Thymus (tissue), 11 donors: ENCODE results near the gene AQP6. TPM values are rescaled to one million over a fixed set of nuclear protein-coding genes. Genes with fewer than 3 reads are reported as not detected.

Experiments
- DNase-seq, 9 donors: peaks; one replicate each; pipeline ENCODE4 v3.0.0-alpha.2; 2013; ENCODE audit warnings: low spot score in 9 of 9, low read depth in 6 of 9, missing footprints in 1 of 9
- H3K27ac ChIP-seq, 2 donors: one replicate each; pipeline ENCODE4 v1.5.1; 2013; ENCODE audit warnings: control low read depth in 1 of 2, low read depth in 1 of 2, low read length in 1 of 2, mild to moderate bottlenecking in 1 of 2, moderate library complexity in 1 of 2
- H3K27me3 ChIP-seq, 2 donors: one replicate each; pipeline ENCODE4 v1.5.1; 2013; ENCODE audit warnings: low read length in 1 of 2; ENCODE audit not compliant: control insufficient read depth in 2 of 2, insufficient read depth in 1 of 2
- H3K36me3 ChIP-seq, 2 donors: one replicate each; pipeline ENCODE4 v1.5.1; 2013; ENCODE audit warnings: low read length in 1 of 2, mild to moderate bottlenecking in 1 of 2, moderate library complexity in 1 of 2; ENCODE audit not compliant: control insufficient read depth in 2 of 2, insufficient read depth in 2 of 2
- H3K4me1 ChIP-seq, 2 donors: one replicate each; pipeline ENCODE4 v1.5.1; 2013; ENCODE audit warnings: low read length in 2 of 2; ENCODE audit not compliant: control insufficient read depth in 2 of 2, insufficient read depth in 2 of 2
- H3K4me3 ChIP-seq, 2 donors: one replicate each; pipeline ENCODE4 v1.5.1; 2013; ENCODE audit warnings: low read length in 2 of 2, control low read depth in 1 of 2, mild to moderate bottlenecking in 1 of 2
- H3K9me3 ChIP-seq, 2 donors: one replicate each; pipeline ENCODE4 v1.5.1; 2013; ENCODE audit warnings: low read length in 1 of 2, mild to moderate bottlenecking in 1 of 2; ENCODE audit not compliant: control insufficient read depth in 2 of 2, insufficient read depth in 1 of 2
- WGBS: extraction: QIAGEN DNeasy Blood & Tissue Kit; methylation state at CpG from one replicate; pipeline ENCODE4 v1.1.7; 2013; 5-methylcytosine and 5-hydroxymethylcytosine counted together
- polyA plus RNA-seq: library from polyadenylated mRNA; stranded (reverse); fragments of 200-250 nt; gene quantifications from one replicate; pipeline ENCODE4 v1.2.3, GENCODE V29; 2013
- total RNA-seq: library from RNA; stranded (reverse); fragments of 120-200 nt; gene quantifications from one replicate; pipeline ENCODE4 v1.2.4, GENCODE V29; 2013
- donor health status: healthy.

Gene AQP6
- total and polyA plus RNA-seq, 2 donors: under 0.01 TPM; not detected in 1

DNA sequence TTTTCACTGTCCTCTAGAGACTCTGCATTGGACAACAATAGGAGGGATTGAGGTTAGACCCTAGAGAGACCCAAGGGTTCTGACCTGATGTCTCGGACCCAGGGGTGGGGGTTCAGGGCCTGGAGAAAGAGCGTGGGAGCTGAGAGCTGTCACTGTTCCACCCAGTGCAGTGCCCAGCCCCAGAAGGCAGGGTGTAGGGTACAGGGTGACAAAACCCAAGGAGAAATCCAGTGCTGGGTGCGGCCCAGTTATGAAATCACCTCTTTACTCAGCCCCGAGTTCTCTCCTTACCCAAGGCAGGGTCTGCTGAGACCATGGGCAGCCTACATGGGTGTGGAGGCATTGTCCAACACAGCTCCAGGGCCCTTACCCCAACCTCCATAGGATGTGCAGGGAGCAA lies 19.6 kb upstream of the AQP6 start:
- WGBS: 90% methylated on average over 4 of the region's 4 CpGs
- Histone ChIP-seq H3K4me1 (no peaks in the 10 kb centered on the region), H3K4me3 (no peak overlapping the region), H3K9me3 (no peaks in the 10 kb centered on the region), H3K27me3 (peaks cover 40 to 92% of the 10 kb centered on the region in 2 donors), H3K27ac (no peak overlapping the region), H3K36me3 (no peaks in the 10 kb centered on the region)
- no peak for DNase-seq

DNA sequence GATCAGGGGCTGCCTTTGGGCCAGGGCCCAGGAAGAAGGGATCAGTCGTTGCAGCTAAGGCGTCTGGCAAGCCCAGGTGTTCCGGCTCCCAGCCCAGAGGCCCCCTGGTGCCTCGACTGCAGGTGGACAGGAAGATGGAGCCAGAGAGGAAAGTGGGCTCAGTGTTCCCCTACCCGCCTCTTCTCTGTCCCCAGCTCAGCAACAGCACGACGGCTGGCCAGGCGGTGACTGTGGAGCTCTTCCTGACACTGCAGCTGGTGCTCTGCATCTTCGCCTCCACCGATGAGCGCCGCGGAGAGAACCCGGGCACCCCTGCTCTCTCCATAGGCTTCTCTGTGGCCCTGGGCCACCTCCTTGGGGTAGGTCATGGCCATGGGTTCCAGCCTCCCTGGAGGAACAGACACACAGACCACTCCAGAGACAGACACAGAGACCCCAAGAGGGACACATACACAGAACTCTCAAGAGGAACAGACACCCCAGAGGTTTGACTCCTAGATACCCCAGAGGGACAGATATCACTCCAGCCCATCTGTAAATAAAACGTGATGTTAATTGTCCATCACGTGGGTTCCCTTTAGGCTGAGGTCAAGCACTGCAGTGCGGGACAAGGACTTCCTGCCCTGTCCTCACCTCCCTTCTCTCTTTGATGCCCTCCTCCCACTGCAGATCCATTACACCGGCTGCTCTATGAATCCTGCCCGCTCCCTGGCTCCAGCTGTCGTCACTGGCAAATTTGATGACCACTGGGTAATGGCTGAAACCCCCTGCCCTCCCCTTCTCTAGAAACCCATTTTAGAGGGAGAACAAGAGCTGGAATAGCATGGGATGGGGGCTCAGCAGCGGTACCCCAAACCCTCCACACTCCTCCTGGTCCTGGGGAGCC lies 18.5 kb upstream of the AQP6 start:
- WGBS: 70% methylated on average over 21 of the region's 21 CpGs
- no peak overlapping the region for H3K4me3 ChIP-seq
- DNase-seq: no peak
- H3K9me3 ChIP-seq: no peaks in the 10 kb centered on the region
- peaks cover 48 to 99% of the 10 kb centered on the region in 2 donors for H3K27me3 ChIP-seq
- no peak overlapping the region for H3K27ac ChIP-seq
- H3K36me3 ChIP-seq: no peaks in the 10 kb centered on the region
- H3K4me1 ChIP-seq: no peaks in the 10 kb centered on the region

DNA sequence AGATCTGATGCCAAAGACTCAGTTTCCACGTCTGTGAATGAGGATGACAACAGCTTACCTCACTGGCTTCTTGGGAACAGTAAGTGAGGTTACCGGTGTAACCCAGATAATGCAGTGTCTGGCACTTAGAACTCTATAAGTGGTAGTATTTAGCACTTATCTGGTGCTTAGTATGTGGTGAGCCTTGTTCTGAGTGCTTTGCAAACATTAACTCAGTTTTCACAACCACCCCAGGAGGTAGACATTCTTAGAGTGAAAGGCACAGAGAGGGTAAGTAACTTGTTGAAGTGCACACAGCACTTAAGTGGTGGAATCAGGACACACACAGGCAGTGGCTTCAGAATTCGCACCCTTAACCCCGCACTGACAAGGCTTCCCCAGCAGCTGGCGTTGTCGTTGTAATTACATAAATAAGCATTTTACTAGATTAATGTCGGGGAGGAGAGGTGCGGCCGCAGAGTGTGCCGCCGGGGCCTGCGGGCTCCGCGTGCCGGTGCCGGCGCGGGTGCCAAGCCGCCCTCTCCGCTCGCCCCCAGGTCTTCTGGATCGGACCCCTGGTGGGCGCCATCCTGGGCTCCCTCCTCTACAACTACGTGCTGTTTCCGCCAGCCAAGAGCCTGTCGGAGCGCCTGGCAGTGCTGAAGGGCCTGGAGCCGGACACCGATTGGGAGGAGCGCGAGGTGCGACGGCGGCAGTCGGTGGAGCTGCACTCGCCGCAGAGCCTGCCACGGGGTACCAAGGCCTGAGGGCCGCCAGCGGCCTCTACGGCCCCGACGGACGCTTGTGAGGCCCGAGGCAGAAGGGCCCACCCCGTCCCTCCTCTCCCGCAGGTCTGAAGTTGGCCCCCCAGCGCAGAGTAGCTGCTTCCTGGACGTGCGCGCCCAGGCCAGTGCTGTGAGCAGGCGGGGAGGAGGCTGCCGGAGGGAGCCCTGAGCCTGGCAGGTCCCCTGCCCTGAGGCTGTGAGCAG lies 17.6 kb upstream of the AQP6 start:
- H3K4me1 ChIP-seq: peaks cover 3 to 8% of the 10 kb centered on the region in 2 donors
- H3K27me3 ChIP-seq: peaks cover 54 to 99% of the 10 kb centered on the region in 2 donors
- no peak overlapping the region for H3K27ac ChIP-seq
- DNase-seq: no peak
- WGBS: 19% methylated on average over 53 of the region's 53 CpGs
- H3K9me3 ChIP-seq: no peaks in the 10 kb centered on the region
- H3K4me3 ChIP-seq: no peak overlapping the region
- H3K36me3 ChIP-seq: no peaks in the 10 kb centered on the region

DNA sequence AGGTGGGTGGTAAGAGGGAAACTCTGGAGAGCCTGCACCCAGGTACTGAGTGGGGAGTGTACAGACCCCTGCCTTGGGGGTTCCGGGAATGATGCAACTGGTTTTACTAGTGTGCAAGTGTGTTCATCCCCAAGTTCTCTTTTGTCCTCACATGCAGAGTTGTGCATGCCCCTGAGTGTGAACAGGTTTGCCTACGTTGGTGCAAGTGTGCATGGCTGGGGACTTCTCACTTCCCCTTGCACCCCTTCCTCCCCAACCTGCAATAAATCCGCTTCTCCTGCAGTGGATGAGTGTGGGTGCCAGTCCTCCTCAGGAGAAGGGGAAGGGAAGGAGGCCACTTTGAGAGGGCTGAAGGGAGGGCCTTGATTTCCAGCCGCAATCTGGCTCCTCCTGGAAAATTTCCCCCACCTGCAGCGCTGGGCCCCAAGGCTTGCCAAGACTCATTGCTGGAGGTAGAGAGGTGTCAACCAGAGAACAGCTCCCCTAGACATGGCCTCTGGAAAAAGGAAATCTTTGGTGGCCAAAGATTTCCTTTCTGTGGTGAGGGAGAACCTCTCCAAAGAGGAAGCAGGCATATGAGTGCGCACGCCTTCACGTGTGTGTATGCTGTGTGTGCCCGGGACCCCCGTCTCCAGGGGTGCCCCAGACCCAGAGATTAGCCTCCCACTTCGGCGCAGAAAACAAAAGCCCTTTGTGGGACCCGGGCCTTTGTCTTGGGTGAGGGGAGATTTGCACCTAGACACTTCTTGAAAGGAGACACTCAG lies 16.7 kb upstream of the AQP6 start:
- Histone ChIP-seq H3K36me3 (no peaks in the 10 kb centered on the region), H3K4me1 (peaks cover 4 to 12% of the 10 kb centered on the region in 2 donors), H3K27ac (no peak overlapping the region), H3K9me3 (no peaks in the 10 kb centered on the region), H3K4me3 (no peak overlapping the region), H3K27me3 (peaks cover 62 to 100% of the 10 kb centered on the region in 2 donors)
- no peak for DNase-seq
- WGBS: 9% methylated on average over 13 of the region's 13 CpGs

DNA sequence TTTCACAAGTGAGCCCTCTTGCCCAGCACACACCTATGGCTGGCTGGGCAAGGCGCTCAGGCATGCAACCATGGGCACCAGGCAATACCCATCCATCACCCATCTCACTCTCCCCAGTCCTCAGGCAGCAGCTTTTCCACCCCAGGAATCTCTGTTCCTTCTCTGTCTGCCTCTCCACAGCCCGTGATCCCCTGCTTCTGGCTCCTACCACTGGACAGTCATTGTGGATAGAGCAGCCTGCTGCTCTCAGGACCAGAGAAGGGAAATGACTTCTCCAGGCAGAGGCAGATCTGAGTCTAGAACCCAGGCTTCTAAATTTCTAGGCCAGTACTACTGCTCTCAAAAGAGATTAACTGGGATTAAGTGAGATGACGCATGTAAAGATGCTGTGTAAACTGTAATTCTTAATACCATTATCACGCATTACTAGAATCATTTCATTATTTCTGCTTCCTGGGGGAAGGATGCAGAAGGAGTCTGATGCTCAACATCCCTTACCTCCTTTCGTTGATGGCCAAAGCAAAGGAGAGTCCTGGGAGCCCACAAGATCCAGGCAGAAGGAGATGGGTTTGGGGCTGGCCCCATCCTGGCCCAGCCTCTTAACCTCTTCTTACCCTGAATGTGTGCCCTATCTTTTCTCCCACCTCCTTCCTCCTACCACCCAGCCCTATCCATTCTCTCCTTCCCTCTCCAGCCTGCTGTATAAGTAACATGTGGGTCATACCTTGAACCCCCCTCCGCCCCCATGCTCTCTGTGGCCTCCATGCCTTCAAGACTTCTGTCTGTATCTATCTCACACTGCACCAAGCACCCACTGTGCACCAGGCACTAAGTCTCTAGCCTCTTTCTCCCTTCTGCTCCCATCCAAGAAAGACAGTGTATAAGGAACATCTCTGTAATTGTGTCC lies 15.8 kb upstream of the AQP6 start:
- Histone ChIP-seq H3K4me1 (peaks cover 6 to 12% of the 10 kb centered on the region in 2 donors), H3K4me3 (no peak overlapping the region), H3K27ac (no peak overlapping the region), H3K36me3 (no peaks in the 10 kb centered on the region), H3K27me3 (peaks cover 70 to 97% of the 10 kb centered on the region in 2 donors), H3K9me3 (no peaks in the 10 kb centered on the region)
- WGBS: 79% methylated on average over 6 of the region's 6 CpGs
- DNase-seq: no peak

DNA sequence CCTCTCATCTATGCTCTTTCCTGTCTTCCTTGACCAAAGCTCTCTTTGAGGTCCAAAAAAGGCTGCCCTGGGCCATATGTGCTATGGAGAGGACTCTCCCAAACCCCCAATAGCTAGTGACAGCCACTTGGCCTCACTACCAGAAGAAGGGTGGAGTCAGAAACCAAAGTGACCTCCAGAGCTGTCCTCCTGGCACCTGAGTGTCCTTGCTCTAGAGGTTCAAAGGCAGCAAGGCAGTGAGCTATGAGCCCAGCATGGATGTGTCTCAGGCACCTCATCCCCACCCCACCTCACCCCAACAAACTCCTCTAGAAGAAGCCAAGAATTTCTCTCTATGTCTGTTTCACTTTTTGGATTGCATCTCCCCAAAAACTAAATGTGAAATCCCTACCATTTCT lies 15.2 kb upstream of the AQP6 start:
- Histone ChIP-seq H3K27me3 (peaks cover 77 to 97% of the 10 kb centered on the region in 2 donors), H3K4me3 (no peak overlapping the region), H3K9me3 (no peaks in the 10 kb centered on the region), H3K4me1 (peaks cover 6 to 12% of the 10 kb centered on the region in 2 donors), H3K27ac (no peak overlapping the region), H3K36me3 (no peaks in the 10 kb centered on the region)
- no peak for DNase-seq

DNA sequence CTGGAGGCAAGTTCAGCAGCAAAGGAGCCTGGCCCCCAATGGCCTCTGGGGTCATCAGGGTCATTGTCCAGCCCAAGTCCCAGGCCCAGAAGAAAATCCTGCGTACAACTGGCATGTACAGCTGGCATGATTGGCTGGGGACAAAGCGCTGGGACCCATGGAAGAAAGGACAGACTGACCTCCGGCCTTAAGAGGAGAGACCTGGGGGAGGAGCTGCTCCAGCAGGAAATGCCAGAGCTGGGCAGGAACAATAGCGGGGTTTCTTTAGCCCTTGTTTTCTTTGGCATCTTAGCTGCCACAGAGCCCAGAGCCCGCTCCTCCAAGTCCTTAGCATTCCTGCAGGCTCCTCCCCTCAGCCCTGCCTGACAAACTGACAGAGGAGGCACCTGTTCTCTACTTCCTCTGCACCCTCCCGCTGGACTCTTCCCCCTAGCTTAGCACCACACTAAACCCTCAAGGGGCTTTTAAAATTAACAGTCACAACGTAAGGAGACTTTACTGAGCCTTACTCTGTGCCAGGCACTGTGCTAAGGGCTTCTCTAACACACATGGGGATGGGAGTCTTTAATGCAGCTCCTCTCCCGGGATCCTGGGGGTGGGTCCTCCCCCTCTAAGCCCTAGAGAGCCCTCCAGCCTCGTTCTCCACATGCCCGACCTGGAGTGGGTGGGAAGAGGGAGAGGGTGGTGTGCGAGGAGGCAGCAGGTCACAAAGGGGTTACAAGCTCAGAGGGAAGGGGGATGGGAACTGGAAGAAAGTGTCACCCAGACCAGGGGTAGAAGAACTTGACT lies 12.9 kb upstream of the AQP6 start:
- no peak overlapping the region for H3K27ac ChIP-seq
- H3K27me3 ChIP-seq: peaks cover 86 to 97% of the 10 kb centered on the region in 2 donors
- H3K4me3 ChIP-seq: no peak overlapping the region
- H3K9me3 ChIP-seq: no peaks in the 10 kb centered on the region
- H3K4me1 ChIP-seq: peaks cover 6 to 12% of the 10 kb centered on the region in 2 donors
- no peaks in the 10 kb centered on the region for H3K36me3 ChIP-seq
- DNase-seq: peak in 1 of 9 donors; percentile 30
- WGBS: 23% methylated on average over 11 of the region's 11 CpGs
